Body of pancreas (tissue), 4 donors: Measurements from ENCODE around the gene NDUFA11.

ENCODE experiments used
- CTCF ChIP-seq, 7 experiments: fragments of 450-650 bp in 4 of 7; fragments of 200-600 bp in 3 of 7; sonication (generic) in 3 of 7; IDR thresholded peaks; one replicate each; pipeline ENCODE4 v1.5.1; 2016 to 2019; ENCODE audit warnings: antibody characterized with exemption in 7 of 7
- POLR2A ChIP-seq, 3 donors: fragments of 450-650 bp; IDR thresholded peaks; one replicate each; pipeline ENCODE4 v1.6.1; 2016; ENCODE audit warnings: antibody characterized with exemption in 3 of 3, mild to moderate bottlenecking in 2 of 3

DNA sequence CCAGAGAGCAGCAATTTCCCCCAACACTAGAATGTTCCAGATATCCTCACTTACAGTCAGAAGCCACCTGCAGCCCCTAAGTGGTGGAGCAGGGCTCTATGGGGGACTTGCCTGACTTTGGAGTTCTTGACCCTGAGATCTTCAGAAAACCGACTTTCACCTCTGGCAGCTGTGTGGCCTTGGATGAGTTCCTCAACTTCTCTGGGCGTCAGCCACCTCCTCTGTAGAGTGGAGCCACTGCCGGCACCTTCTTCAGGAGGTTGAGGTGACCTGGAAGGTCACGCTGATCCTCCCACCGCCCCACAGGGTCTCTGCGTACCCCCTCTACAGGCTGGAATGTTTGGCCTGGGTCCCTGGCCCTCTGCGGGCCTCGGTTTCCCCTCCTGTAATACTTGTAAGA, 26.2 kb downstream of the NDUFA11 start:
- TF ChIP-seq CTCF (IDR thresholded peaks at IDR 0.05) (no peak), POLR2A (IDR thresholded peaks at IDR 0.05) (no peak)
